Spinal cord (tissue), 10 donors: ENCODE results near the gene TTC28. TPM values are rescaled to one million over a fixed set of nuclear protein-coding genes. Genes with fewer than 3 reads are reported as not detected.
A peak's percentile ranks its signal among the peaks of the same experiment; 100 is the strongest.

ENCODE experiments used
- DNase-seq, 6 donors: peaks; one replicate each; pipeline versions ENCODE4 v3.0.0 to v3.0.0-alpha.2; 2013 to 2015; ENCODE audit warnings: low spot score in 6 of 6, low read depth in 4 of 6
- H3K27ac ChIP-seq: one replicate; pipeline ENCODE4 v1.5.1; 2013; ENCODE audit warnings: low read depth, low read length, control low read depth
- H3K27me3 ChIP-seq: one replicate; pipeline ENCODE4 v1.6.1; 2013; ENCODE audit warnings: low read length; ENCODE audit not compliant: control insufficient read depth, insufficient read depth
- H3K36me3 ChIP-seq: one replicate; pipeline ENCODE4 v1.6.1; 2013; ENCODE audit warnings: low read length; ENCODE audit not compliant: control insufficient read depth, insufficient read depth
- H3K4me1 ChIP-seq: one replicate; pipeline ENCODE4 v1.6.1; 2013; ENCODE audit warnings: low read length; ENCODE audit not compliant: control insufficient read depth, insufficient read depth
- H3K4me3 ChIP-seq: one replicate; pipeline ENCODE4 v1.5.1; 2013; ENCODE audit warnings: low read depth, low read length, control low read depth
- H3K9me3 ChIP-seq: one replicate; pipeline ENCODE4 v1.6.1; 2013; ENCODE audit warnings: low read length; ENCODE audit not compliant: control insufficient read depth, insufficient read depth
- WGBS: methylation state at CpG from one replicate; pipeline ENCODE4 v1.1.5; 2013; ENCODE audit warnings: missing lambda C conversion rate; ENCODE audit not compliant: insufficient coverage; 5-methylcytosine and 5-hydroxymethylcytosine counted together
- polyA plus RNA-seq, 2 donors: library from polyadenylated mRNA; unstranded; fragments of 120-200 nt; gene quantifications; one replicate each; pipeline ENCODE4 v1.2.1, GENCODE V29; 2013; ENCODE audit not compliant: insufficient read length in 2 of 2
- total RNA-seq, 2 donors: library from RNA; depleted of rRNA in 1 of 2; stranded (reverse); fragments of 120-200 nt in 1 of 2; fragments of >200 nt in 1 of 2; gene quantifications; one replicate each; pipeline versions ENCODE4 v1.2.3 to v1.2.4, GENCODE V29; 2013 to 2014
- donor health status: healthy.

The TTC28 gene
- total and polyA plus RNA-seq, 4 donors, result 19.4 to 44.0 (median 30.4) TPM

GRCh38 chr22:28143241-28143865, 536.3 kb downstream of the TTC28 start:
- H3K27me3 ChIP-seq, result no peaks in the 10 kb centered on the region
- no peaks in the 10 kb centered on the region for H3K36me3 ChIP-seq
- no peaks in the 10 kb centered on the region for H3K9me3 ChIP-seq
- H3K4me3 ChIP-seq, result no peak overlapping the region
- DNase-seq, result peak in 1 of 6 donors; percentile 53
- H3K4me1 ChIP-seq, result no peaks in the 10 kb centered on the region
- no peak overlapping the region for H3K27ac ChIP-seq
- WGBS, result no CpG with 5 or more reads among the region's 2 CpGs

GRCh38 chr22:28142361-28142961, 537.2 kb downstream of the TTC28 start:
- no peak overlapping the region for H3K4me3 ChIP-seq
- H3K36me3 ChIP-seq, result no peaks in the 10 kb centered on the region
- no peaks in the 10 kb centered on the region for H3K27me3 ChIP-seq
- 50% methylated on average over 1 of the region's 2 CpGs for whole genome bisulfite sequencing
- no peaks in the 10 kb centered on the region for H3K9me3 ChIP-seq
- H3K27ac ChIP-seq, result no peak overlapping the region
- H3K4me1 ChIP-seq, result no peaks in the 10 kb centered on the region
- DNase-seq, result peak in 2 of 6 donors; percentile 70 to 84

- H3K27me3 ChIP-seq, result no peaks in the 10 kb centered on the region
- H3K4me1 ChIP-seq, result no peaks in the 10 kb centered on the region
- no peaks in the 10 kb centered on the region for H3K36me3 ChIP-seq
- no peak overlapping the region for H3K4me3 ChIP-seq
- no CpG with 5 or more reads among the region's 2 CpGs for WGBS
- no peaks in the 10 kb centered on the region for H3K9me3 ChIP-seq
- DNase-seq, result no peak
- H3K27ac ChIP-seq, result no peak overlapping the region
These were observed 538.0 kb downstream of the TTC28 start for GRCh38 chr22:28141614-28142013.

GRCh38 chr22:28139961-28140360, 539.7 kb downstream of the TTC28 start:
- H3K9me3 ChIP-seq, result no peaks in the 10 kb centered on the region
- DNase-seq, result no peak
- H3K27me3 ChIP-seq, result no peaks in the 10 kb centered on the region
- H3K27ac ChIP-seq, result no peak overlapping the region
- no peaks in the 10 kb centered on the region for H3K36me3 ChIP-seq
- no peak overlapping the region for H3K4me3 ChIP-seq
- WGBS, result 55% methylated on average over 1 of the region's 2 CpGs
- no peaks in the 10 kb centered on the region for H3K4me1 ChIP-seq

- H3K9me3 ChIP-seq, result no peaks in the 10 kb centered on the region
- H3K36me3 ChIP-seq, result no peaks in the 10 kb centered on the region
- no peaks in the 10 kb centered on the region for H3K27me3 ChIP-seq
- WGBS, result 100% methylated on average over 1 of the region's 1 CpG
- H3K4me3 ChIP-seq, result no peak overlapping the region
- no peak for DNase-seq
- H3K4me1 ChIP-seq, result no peaks in the 10 kb centered on the region
- H3K27ac ChIP-seq, result no peak overlapping the region
These were observed 540.1 kb downstream of the TTC28 start for GRCh38 chr22:28139516-28139915.

GRCh38 chr22:28137036-28137435, 542.6 kb downstream of the TTC28 start:
- WGBS, result 100% methylated on average over 3 of the region's 3 CpGs
- Histone ChIP-seq H3K9me3 (no peaks in the 10 kb centered on the region), H3K4me3 (no peak overlapping the region), H3K36me3 (no peaks in the 10 kb centered on the region), H3K4me1 (no peaks in the 10 kb centered on the region), H3K27me3 (no peaks in the 10 kb centered on the region), H3K27ac (no peak overlapping the region)
- no peak for DNase-seq

GRCh38 chr22:28132466-28132865, 547.2 kb downstream of the TTC28 start:
- WGBS, result 83% methylated on average over 1 of the region's 2 CpGs
- no peak overlapping the region for H3K4me3 ChIP-seq
- H3K4me1 ChIP-seq, result no peaks in the 10 kb centered on the region
- H3K27ac ChIP-seq, result no peak overlapping the region
- no peak for DNase-seq
- H3K9me3 ChIP-seq, result no peaks in the 10 kb centered on the region
- H3K27me3 ChIP-seq, result no peaks in the 10 kb centered on the region
- no peaks in the 10 kb centered on the region for H3K36me3 ChIP-seq

GRCh38 chr22:28129319-28129962, 550.2 kb downstream of the TTC28 start:
- Histone ChIP-seq H3K27ac (no peak overlapping the region), H3K27me3 (no peaks in the 10 kb centered on the region), H3K4me1 (no peaks in the 10 kb centered on the region), H3K9me3 (no peaks in the 10 kb centered on the region), H3K36me3 (no peaks in the 10 kb centered on the region), H3K4me3 (no peak overlapping the region)
- DNase-seq, result no peak
- WGBS, result 81% methylated on average over 4 of the region's 7 CpGs

- WGBS, result no CpG with 5 or more reads among the region's 4 CpGs
- DNase-seq, result no peak
- H3K4me3 ChIP-seq, result no peak overlapping the region
- H3K4me1 ChIP-seq, result no peaks in the 10 kb centered on the region
- H3K36me3 ChIP-seq, result no peaks in the 10 kb centered on the region
- no peaks in the 10 kb centered on the region for H3K27me3 ChIP-seq
- H3K27ac ChIP-seq, result no peak overlapping the region
- no peaks in the 10 kb centered on the region for H3K9me3 ChIP-seq
These were observed 550.8 kb downstream of the TTC28 start for GRCh38 chr22:28128827-28129226.

- DNase-seq, result peak in 1 of 6 donors; percentile 54
- Histone ChIP-seq H3K27ac (no peak overlapping the region), H3K4me1 (no peaks in the 10 kb centered on the region), H3K27me3 (no peaks in the 10 kb centered on the region), H3K9me3 (no peaks in the 10 kb centered on the region), H3K4me3 (no peak overlapping the region), H3K36me3 (no peaks in the 10 kb centered on the region)
- no CpG with 5 or more reads among the region's 2 CpGs for WGBS
These were observed 553.8 kb downstream of the TTC28 start for GRCh38 chr22:28125799-28126198.
